Panc1 (cell line): ENCODE measurements around the gene FAM227B.

Experiments used
- POLR2AphosphoS5 ChIP-seq: IDR thresholded peaks from 2 replicates; pipeline ENCODE4 v1.6.1; 2012; ENCODE audit warnings: mild to moderate bottlenecking, low read depth, low read length, moderate library complexity
- SIN3A ChIP-seq: IDR thresholded peaks from 2 replicates; pipeline ENCODE4 v1.6.1; 2012; ENCODE audit warnings: low read depth, mild to moderate bottlenecking, low read length, moderate library complexity, borderline replicate concordance; ENCODE audit not compliant: insufficient read depth
- TCF7L2 ChIP-seq: IDR thresholded peaks from 2 replicates; pipeline ENCODE4 v1.6.1; 2011; ENCODE audit warnings: mild to moderate bottlenecking, low read depth, low read length, inconsistent platforms
- TF ChIP-seq, protein P1 (sequence below): fragments of 450-650 bp; IDR thresholded peaks from 2 replicates; pipeline ENCODE4 v1.5.1; 2017; ENCODE audit warnings: mild to moderate bottlenecking

DNA sequence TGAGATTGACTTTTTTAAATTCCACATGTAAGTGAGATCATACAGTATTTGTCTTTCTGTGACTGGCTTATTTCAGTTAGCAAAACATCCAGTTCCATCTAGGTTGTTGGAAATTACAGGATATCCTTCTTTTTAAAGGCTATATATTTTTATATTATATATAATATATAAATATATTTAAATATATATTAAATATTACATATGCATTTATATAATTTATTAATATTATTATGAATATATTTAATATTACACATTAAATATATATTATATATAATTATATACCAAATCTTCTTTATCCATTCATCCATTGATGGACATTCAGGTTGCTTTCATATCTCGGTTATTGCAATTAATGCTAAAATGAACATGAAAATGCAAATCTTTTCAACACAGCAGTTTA, 49.9 kb downstream of the FAM227B start:
- TF ChIP-seq, protein P1, sequence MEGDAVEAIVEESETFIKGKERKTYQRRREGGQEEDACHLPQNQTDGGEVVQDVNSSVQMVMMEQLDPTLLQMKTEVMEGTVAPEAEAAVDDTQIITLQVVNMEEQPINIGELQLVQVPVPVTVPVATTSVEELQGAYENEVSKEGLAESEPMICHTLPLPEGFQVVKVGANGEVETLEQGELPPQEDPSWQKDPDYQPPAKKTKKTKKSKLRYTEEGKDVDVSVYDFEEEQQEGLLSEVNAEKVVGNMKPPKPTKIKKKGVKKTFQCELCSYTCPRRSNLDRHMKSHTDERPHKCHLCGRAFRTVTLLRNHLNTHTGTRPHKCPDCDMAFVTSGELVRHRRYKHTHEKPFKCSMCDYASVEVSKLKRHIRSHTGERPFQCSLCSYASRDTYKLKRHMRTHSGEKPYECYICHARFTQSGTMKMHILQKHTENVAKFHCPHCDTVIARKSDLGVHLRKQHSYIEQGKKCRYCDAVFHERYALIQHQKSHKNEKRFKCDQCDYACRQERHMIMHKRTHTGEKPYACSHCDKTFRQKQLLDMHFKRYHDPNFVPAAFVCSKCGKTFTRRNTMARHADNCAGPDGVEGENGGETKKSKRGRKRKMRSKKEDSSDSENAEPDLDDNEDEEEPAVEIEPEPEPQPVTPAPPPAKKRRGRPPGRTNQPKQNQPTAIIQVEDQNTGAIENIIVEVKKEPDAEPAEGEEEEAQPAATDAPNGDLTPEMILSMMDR, result no peak
- TF ChIP-seq POLR2AphosphoS5 (no peak), SIN3A (no peak), TCF7L2 (no peak)
